CD4-positive, alpha-beta T cell treated with Interleukin-12 subunit alpha and Interleukin-12 subunit beta, for 1 hour (primary cell): ENCODE results near the gene OR4D9.

Source experiments
- DNase-seq: peaks from one replicate; pipeline ENCODE4 v3.0.0-alpha.2; 2020

The OR4D9 gene

DNA sequence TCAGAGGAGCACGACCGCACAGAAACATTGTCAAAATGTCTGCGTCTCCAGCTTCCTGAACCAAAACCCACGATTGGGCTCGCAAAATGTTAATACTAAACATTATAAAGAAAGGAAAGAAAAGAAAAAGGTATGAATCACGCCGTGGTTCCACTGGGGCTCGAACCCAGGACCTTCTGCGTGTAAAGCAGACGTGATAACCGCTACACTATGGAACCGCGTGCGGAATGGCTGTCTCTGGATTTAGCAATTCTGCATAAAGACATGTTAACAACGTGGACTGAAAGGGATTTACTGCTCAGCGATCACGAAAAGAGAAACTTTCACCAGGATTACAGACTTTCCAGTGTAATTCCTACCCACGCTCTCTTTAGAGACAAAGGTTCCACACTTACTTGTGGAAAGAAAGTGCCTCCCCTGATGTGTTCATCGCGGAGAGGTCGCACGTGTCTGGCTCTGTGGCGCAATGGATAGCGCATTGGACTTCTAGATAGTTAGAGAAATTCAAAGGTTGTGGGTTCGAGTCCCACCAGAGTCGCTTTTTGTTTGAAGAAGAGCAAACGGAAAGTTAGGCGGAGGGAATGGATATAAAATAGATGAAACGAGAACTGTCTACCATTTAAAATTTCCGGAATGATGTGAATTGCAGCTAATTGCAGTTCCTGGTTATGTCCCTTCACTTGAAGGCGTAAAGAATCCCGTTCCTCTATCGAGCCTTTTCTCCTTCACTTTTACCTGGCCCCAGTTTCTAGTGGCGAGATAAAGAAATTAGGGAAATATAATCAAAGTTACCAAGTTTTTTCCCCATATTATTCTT, 39.7 kb downstream of the OR4D9 start:
- DNase-seq: peak; percentile 87

DNA sequence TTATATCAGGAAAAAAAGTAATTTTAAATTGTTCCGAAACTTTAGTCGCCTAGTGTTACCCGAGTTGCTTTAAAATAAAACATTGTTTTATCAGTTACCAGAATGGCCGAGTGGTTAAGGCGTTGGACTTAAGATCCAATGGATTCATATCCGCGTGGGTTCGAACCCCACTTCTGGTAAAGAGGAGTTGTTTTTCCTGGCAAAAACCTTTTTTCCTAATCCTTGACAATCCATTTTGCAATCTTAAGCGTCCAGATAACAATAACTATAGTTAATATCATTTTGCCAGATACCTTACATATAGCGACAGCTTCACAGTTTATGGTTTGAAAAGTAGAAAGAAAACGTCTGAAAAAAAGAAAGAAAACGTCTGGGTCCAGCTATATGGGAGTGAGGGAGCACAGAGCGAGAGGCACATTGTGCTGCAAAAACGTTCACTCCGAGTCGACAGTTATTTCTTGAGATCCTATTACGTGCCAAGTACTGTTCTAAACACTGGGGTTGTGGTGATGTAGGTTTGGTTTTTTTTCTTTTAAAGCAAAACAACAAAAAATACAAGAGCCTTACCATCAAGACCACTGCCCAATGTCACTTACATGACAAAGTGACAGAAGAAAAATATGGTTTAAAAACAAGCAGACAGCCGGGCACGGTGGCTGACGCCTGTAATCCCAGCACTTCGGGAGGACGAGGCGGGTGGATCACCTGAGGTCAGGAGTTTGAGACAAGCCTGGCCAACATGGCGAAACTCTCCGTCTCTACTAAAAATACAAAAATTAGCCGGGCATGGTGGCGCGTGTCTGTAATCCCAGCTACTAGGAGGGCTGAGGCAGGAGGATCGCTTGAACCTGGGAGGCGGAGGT, 40.6 kb downstream of the OR4D9 start:
- DNase-seq: peak; percentile 32

DNA sequence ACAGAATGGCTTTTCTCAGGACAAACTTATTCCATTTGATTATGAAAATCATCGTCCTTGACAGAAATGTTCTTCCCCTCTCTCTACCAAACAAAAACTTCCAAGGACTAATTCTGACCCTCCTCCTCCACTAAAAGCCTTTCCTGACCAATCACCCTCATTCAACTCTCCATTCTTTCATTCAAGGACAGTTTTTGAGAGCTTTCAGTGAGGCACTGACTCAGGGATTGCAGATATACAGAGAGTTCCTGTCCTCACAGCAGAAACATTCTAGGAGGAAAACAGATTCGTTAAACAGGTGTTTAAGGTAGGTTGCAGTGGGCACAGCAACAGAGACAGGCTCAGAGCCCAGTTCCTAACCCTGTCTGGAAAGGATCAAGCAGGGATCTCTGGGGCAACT, 41.5 kb downstream of the OR4D9 start:
- no peak for DNase-seq

DNA sequence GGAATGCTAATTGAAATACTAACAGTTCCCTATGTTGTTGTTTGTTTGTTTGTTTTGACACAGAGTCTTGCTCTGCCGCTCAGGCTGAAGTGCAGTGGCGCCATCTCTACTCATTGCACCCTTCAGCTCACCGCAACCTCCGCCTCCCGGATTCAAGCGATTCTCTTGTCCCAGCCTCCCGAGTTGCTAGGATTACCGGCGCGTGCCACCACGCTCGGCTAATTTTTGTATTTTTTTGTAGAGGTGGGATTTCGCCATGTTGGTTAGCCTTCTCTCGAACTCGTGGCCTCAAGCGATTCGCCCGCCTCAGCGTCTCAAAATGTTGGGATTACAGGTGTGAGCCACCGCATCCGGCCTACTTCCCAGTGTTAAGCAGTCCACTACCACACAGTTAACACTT, 42.0 kb downstream of the OR4D9 start:
- DNase-seq: no peak

DNA sequence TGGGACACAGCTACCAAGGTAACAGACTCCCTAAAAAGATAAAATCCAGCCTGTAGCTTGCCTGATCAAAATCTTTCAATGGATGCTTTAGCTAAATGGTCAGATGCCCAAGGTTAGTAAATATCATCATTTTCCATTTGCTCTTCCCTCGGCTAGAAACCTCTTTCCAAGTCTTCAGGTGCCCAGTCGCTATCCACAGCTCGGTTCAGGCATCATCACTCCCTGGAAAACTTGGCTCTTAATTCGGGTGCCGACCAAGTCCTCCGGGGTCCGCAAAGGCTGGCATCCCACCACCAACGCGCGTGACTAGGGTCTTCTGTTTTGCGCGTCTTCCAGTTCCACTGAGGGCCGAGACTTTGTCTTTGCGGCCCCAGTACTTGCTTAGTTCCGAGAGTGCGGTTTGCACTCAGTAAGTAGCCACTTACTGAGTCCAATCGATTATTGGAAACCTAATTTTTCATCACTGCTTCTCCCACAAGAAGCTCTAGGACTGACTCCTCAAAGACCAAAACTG, 44.3 kb downstream of the OR4D9 start:
- no peak for DNase-seq

DNA sequence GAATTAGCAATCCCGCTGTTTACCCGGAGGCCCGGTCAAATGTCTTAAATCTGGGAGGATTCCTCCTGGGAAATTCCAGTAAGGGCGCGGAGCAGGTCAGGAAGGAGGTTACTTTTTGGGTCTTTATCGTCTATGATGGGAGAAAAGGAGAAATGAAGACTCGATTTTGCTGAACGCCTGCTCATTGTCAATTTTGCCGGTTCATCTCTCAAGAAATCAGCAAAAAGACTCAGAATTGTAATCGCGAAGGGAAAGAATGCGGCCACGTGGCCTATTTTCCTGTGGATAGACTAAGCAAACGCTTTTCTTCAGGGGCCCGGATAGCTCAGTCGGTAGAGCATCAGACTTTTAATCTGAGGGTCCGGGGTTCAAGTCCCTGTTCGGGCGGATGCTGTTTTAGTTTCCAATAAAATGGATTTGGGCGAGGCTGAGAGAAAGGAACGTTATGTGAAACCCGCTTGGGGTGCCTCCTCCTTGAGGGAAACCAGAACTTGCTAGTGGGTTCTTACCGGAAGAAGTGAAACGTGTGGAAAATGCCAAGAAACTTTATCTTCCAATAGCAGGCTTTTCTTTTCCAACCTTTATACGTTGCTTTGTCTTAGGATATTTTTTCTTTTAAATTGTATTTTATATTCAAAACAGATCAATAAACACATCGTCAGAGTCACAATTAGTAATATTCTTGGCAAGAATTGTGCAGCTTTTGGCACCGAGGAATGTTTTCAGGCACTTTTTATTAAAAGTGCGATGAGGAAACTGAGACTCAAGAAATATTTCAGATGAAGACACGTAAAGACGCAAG, 45.0 kb downstream of the OR4D9 start:
- DNase-seq: peak; percentile 68

DNA sequence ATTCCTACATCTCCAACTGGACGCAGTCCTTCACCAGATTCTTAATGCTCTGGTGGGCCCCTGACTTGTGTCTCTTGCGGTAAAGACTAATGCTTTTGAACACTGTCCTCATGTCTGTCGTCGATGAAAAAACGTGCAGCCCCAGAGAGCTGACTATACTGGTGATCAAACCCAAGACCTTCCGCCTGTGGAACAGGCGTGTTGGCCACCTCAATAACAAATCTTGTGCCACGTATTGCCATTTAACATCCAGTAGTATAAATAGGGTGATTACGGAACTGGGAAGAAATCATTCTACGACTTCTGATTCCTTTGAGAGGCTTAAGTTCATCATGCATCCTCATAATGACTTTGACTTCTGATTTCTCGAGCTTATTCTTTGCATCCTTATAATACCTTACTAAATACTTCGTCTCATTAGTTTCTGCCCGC, 45.6 kb downstream of the OR4D9 start:
- peak; percentile 32 for DNase-seq

DNA sequence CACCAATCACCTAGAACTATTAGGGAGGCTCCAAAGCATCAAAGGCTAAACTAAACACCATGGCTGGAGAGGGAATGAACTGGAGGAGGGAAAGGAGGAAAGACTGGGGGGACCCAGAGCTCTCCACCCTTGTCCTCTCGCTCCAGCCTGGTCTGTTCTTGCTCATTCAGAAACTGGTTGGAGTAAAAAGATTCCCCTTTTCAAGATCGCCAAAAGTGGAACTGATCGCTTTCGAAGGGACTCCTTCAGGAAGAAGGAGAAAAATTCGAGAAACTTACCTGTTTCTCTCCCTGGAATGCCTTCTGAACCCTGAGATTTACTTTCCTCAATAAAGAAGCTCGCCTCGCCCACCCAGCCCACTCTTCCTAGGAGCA, 46.9 kb downstream of the OR4D9 start:
- DNase-seq: no peak

DNA sequence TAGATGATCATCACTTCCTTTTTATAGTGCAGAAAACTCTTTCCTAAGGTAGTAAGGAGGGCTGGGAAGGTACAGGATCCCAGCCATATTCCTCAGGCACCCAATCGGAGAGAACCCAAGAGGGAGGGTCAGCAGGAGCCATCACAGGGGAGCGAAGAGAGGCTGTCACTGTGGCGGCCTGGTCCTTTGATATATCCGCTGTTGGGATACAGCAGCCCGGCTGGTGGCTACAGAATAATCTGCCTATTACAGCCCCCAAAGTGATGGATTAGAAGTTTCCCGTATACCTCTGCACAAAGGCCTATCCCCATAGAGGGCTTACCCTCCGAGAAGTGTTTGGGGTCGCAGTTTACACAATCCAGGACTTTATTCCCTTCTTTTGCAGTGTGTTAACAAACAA, 48.5 kb downstream of the OR4D9 start:
- DNase-seq: no peak

DNA sequence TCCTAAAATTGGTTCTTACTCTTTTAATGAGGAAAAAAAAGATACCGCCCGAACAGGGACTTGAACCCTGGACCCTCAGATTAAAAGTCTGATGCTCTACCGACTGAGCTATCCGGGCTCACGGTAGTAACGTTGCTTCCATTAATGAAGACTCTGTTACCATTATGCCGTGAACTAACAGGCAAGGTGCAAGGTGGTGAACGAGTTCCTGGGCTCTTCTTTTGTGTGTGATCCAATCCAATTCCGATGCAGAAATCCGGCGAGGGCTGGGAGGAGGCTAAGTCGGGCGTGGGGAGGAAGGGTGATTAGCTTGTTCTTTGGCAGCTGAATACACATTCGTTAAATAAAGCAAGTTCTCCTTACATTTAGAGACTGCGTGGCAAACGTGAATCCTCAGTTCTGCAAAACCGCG, 49.0 kb downstream of the OR4D9 start:
- DNase-seq: peak; percentile 84

DNA sequence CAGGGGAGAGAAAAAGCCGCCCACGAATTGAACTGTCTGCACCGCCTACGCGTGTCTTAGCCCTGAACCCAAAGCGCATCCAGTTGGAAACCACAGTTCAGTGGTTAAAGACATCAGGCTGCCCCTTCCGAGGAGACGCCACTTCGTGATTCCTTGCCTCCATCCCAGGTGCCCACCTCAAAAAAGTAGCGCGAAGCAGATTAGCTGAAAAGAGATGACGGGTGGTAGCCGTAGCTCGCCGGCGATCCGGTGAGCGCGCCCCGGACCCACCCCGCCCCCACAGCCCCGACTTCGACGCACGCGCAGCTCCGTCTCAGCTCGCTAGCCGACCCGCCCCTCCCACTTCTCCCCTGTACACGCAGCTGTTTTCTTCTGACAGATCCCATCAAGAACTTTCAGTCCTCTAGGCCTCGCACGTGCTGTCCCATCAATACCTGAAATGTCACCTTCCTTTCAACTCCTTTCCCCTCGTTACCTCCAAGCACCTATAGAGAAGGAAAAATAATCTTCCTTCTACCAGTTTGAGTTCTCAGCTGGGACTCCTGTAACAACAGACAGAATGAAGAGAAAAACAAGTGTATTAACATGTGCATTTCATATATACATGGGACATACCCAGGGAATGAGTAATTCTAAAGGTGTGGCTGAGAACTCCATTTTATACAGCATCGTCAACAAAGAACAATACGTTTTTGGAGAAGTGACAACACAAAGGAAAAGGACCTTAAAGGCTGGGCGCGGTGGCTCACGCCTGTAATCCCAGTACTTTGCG, 49.5 kb downstream of the OR4D9 start:
- DNase-seq: peak; percentile 85

DNA sequence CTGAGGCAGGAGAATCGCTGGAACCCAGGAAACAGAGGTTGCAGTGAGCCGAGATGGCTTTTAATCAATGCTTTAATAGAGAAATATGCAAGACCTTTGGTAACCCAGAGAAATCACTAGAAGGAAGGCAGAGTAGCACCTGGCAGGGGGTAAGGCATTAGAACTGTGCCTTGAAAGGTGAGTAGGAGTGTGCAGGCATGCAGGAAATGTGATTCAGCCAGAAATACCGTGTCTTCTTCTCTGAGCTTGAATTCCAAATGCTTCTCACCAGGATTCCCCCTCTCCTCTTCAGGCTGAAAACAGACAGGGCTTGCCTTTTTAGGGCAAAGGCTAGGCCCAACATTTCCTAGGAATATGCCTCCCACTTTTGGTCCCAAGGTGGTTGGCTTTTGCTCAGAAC, 51.0 kb downstream of the OR4D9 start:
- DNase-seq: no peak
